Neuronal stem cell (in vitro differentiated cells): ENCODE measurements around the gene HADH.
"Not testable (repeated sequence)": the region's sequence is repeated elsewhere in the genome, so short reads cannot be mapped to it uniquely, and the experiment has no call there.

Source experiments
- DNase-seq: peaks from one replicate; pipeline ENCODE4 v3.0.0-alpha.2; 2013; ENCODE audit warnings: low spot score
- H2AFZ ChIP-seq: one replicate; pipeline ENCODE4 v1.6.1; 2013; ENCODE audit warnings: mild to moderate bottlenecking, low read length, inconsistent platforms
- H2AK5ac ChIP-seq: 2 replicates; pipeline ENCODE4 v1.6.1; 2013; ENCODE audit warnings: low read depth, mild to moderate bottlenecking, inconsistent platforms, low read length, moderate library complexity, mixed read lengths
- H2BK120ac ChIP-seq: 2 replicates; pipeline ENCODE4 v1.6.1; 2013; ENCODE audit warnings: low read depth, mild to moderate bottlenecking, inconsistent platforms, low read length, moderate library complexity, mixed read lengths
- H2BK12ac ChIP-seq: one replicate; pipeline ENCODE4 v1.6.1; 2013; ENCODE audit warnings: low read length, inconsistent platforms
- H2BK15ac ChIP-seq: 2 replicates; pipeline ENCODE4 v1.6.1; 2013; ENCODE audit warnings: mild to moderate bottlenecking, low read length, inconsistent platforms, mixed read lengths
- H2BK5ac ChIP-seq: one replicate; pipeline ENCODE4 v1.6.1; 2013; ENCODE audit warnings: inconsistent platforms, mild to moderate bottlenecking, low read length, moderate library complexity
- H3K14ac ChIP-seq: one replicate; pipeline ENCODE4 v1.6.1; 2013; ENCODE audit warnings: low read length, inconsistent platforms
- H3K18ac ChIP-seq: 2 replicates; pipeline ENCODE4 v1.6.1; 2013; ENCODE audit warnings: low read length, inconsistent platforms
- H3K23ac ChIP-seq: 2 replicates; pipeline ENCODE4 v1.6.1; 2013; ENCODE audit warnings: low read depth, mild to moderate bottlenecking, mixed read lengths, low read length, inconsistent platforms; ENCODE audit not compliant: poor library complexity
- H3K27ac ChIP-seq: replicated peaks from 3 replicates; pipeline ENCODE4 v1.5.1; 2013; ENCODE audit warnings: low read length, inconsistent platforms
- H3K27me3 ChIP-seq, 3 experiments: 2 replicates each; pipeline ENCODE4 v1.6.1; 2013; ENCODE audit warnings: low read length in 3 of 3, mild to moderate bottlenecking in 2 of 3, inconsistent platforms in 1 of 3, low read depth in 1 of 3, mixed read lengths in 1 of 3, moderate library complexity in 1 of 3; ENCODE audit not compliant: control insufficient read depth in 3 of 3, insufficient read depth in 3 of 3
- H3K36me3 ChIP-seq, 2 donors: replicated peaks in 1 of 2; 2 replicates each; pipeline ENCODE4 v1.6.1; 2013; ENCODE audit warnings: low read length in 2 of 2; ENCODE audit not compliant: control insufficient read depth in 2 of 2, insufficient read depth in 2 of 2
- H3K4ac ChIP-seq: 2 replicates; pipeline ENCODE4 v1.6.1; 2013; ENCODE audit warnings: inconsistent platforms, mild to moderate bottlenecking, low read length, moderate library complexity
- H3K4me1 ChIP-seq, 2 donors: 1 replicate in 1 of 2; 2 replicates in 1 of 2; pipeline ENCODE4 v1.6.1; 2013; ENCODE audit warnings: low read length in 2 of 2, low read depth in 1 of 2; ENCODE audit not compliant: control insufficient read depth in 2 of 2, insufficient read depth in 1 of 2
- H3K4me2 ChIP-seq: one replicate; pipeline ENCODE4 v1.6.1; 2013; ENCODE audit warnings: mild to moderate bottlenecking, low read length, inconsistent platforms; ENCODE audit not compliant: insufficient read depth, poor library complexity, severe bottlenecking
- H3K4me3 ChIP-seq, 2 donors: 2 replicates each; pipeline ENCODE4 v1.5.1; 2013; ENCODE audit warnings: low read length in 2 of 2, mild to moderate bottlenecking in 2 of 2, inconsistent platforms in 1 of 2, moderate library complexity in 1 of 2
- H3K79me1 ChIP-seq: one replicate; pipeline ENCODE4 v1.6.1; 2013; ENCODE audit warnings: low read depth, mild to moderate bottlenecking, inconsistent platforms, low read length, moderate library complexity
- H3K9ac ChIP-seq: one replicate; pipeline ENCODE4 v1.6.1; 2013; ENCODE audit warnings: mild to moderate bottlenecking, low read depth, low read length, inconsistent platforms; ENCODE audit not compliant: poor library complexity
- H3K9me3 ChIP-seq, 2 donors: replicated peaks in 1 of 2; 2 replicates each; pipeline versions ENCODE3 to v1.6.1; 2013; ENCODE audit warnings: low read length in 2 of 2, mild to moderate bottlenecking in 2 of 2, inconsistent platforms in 1 of 2, low read depth in 1 of 2, mixed read lengths in 1 of 2, moderate library complexity in 1 of 2; ENCODE audit not compliant: control insufficient read depth in 2 of 2, insufficient read depth in 1 of 2
- H4K8ac ChIP-seq: one replicate; pipeline ENCODE4 v1.6.1; 2013; ENCODE audit warnings: low read depth, mild to moderate bottlenecking, inconsistent platforms, low read length, moderate library complexity
- H4K91ac ChIP-seq: one replicate; pipeline ENCODE4 v1.6.1; 2013; ENCODE audit warnings: low read length, low read depth, mild to moderate bottlenecking, inconsistent platforms; ENCODE audit not compliant: poor library complexity
- WGBS, 2 donors: extraction: QIAGEN DNeasy Blood & Tissue Kit; methylation state at CpG; one replicate each; pipeline ENCODE4 v1.1.7; 2013; ENCODE audit warnings: missing lambda C conversion rate in 2 of 2, mixed read lengths in 1 of 2; ENCODE audit not compliant: insufficient read length in 2 of 2, insufficient replicate concordance in 1 of 2; ENCODE audit errors: extremely low coverage in 2 of 2; 5-methylcytosine and 5-hydroxymethylcytosine counted together

The HADH gene

DNA sequence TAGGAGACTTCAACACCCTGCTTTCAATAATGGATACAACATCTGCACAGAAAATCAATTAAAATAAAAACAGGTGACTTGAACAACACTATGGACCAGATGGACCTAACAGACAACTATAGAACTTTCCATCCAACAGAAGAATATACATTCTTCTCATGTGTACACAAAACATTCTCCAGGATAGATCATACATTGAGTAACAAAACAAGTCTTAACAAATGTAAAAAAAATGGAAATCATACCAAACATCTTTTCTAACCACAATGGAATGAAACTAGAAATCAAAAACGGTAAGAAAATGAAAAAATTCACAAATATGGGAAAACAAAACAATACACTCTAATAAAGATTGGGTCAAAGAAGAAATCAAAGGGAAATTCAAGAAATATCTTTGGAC lies 33.7 kb upstream of the HADH start:
- H4K91ac ChIP-seq = no peak overlapping the region
- no peak overlapping the region for H3K4me3 ChIP-seq
- H2AK5ac ChIP-seq = no peak overlapping the region
- H4K8ac ChIP-seq = no peak overlapping the region
- H3K14ac ChIP-seq = no peak overlapping the region
- no peak overlapping the region for H2BK12ac ChIP-seq
- H3K4me1 ChIP-seq = no peaks in the 10 kb centered on the region
- WGBS, 2 donors = no CpG with 5 or more reads among the region's 1 CpG
- DNase-seq = no peak
- H3K23ac ChIP-seq = no peak overlapping the region
- no peak overlapping the region for H3K9ac ChIP-seq
- H3K4me2 ChIP-seq = no peak overlapping the region
- H2BK5ac ChIP-seq = no peak overlapping the region
- no peak overlapping the region for H2BK120ac ChIP-seq
- no peak overlapping the region for H2BK15ac ChIP-seq
- H2AFZ ChIP-seq = no peak overlapping the region
- H3K27me3 ChIP-seq = no peaks in the 10 kb centered on the region
- H3K18ac ChIP-seq = no peak overlapping the region
- H3K9me3 ChIP-seq = peaks cover 0 to 2% of the 10 kb centered on the region in 2 donors
- H3K36me3 ChIP-seq = peaks cover 2 to 5% of the 10 kb centered on the region in 2 donors
- H3K4ac ChIP-seq = no peak overlapping the region
- H3K79me1 ChIP-seq = no peaks in the 10 kb centered on the region
- H3K27ac ChIP-seq = no peak overlapping the region

GRCh38 chr4:107966903-107967302 lies 22.8 kb upstream of the HADH start:
- no peak overlapping the region for H4K8ac ChIP-seq
- no CpG with 5 or more reads among the region's 4 CpGs for WGBS, 2 donors
- no peak overlapping the region for H3K18ac ChIP-seq
- H3K4me3 ChIP-seq = no peak overlapping the region
- no peak overlapping the region for H2BK12ac ChIP-seq
- no peak overlapping the region for H2BK120ac ChIP-seq
- H3K14ac ChIP-seq = no peak overlapping the region
- H2AK5ac ChIP-seq = no peak overlapping the region
- no peaks in the 10 kb centered on the region for H3K79me1 ChIP-seq
- H3K4me2 ChIP-seq = no peak overlapping the region
- no peak overlapping the region for H2BK15ac ChIP-seq
- H3K23ac ChIP-seq = no peak overlapping the region
- H3K9ac ChIP-seq = no peak overlapping the region
- H3K9me3 ChIP-seq = no peaks in the 10 kb centered on the region
- no peak overlapping the region for H2BK5ac ChIP-seq
- no peaks in the 10 kb centered on the region for H3K27me3 ChIP-seq
- no peak overlapping the region for H3K27ac ChIP-seq
- no peaks in the 10 kb centered on the region for H3K4me1 ChIP-seq
- no peak overlapping the region for H3K4ac ChIP-seq
- no peak overlapping the region for H4K91ac ChIP-seq
- peak overlapping the region; percentile 69 for H2AFZ ChIP-seq
- no peaks in the 10 kb centered on the region for H3K36me3 ChIP-seq
- no peak for DNase-seq

GRCh38 chr4:107967519-107967918 lies 22.2 kb upstream of the HADH start:
- not testable (repeated sequence) for H3K27ac ChIP-seq, H3K23ac ChIP-seq, DNase-seq, H3K79me1 ChIP-seq, H3K14ac ChIP-seq, H3K9ac ChIP-seq, H3K4me2 ChIP-seq, H3K36me3 ChIP-seq, H3K18ac ChIP-seq, H3K27me3 ChIP-seq, H2AK5ac ChIP-seq, H2BK120ac ChIP-seq, H3K4ac ChIP-seq, H2AFZ ChIP-seq, H3K9me3 ChIP-seq, H4K91ac ChIP-seq, H2BK5ac ChIP-seq, H3K4me1 ChIP-seq, H3K4me3 ChIP-seq, H2BK12ac ChIP-seq, H2BK15ac ChIP-seq, H4K8ac ChIP-seq

GRCh38 chr4:107967921-107968320 lies 21.8 kb upstream of the HADH start:
- not testable (repeated sequence) for H3K79me1 ChIP-seq, H3K23ac ChIP-seq, H2BK5ac ChIP-seq, H2AFZ ChIP-seq, H3K4ac ChIP-seq, H3K4me3 ChIP-seq, DNase-seq, H4K8ac ChIP-seq, H3K4me2 ChIP-seq, H2AK5ac ChIP-seq, H3K18ac ChIP-seq, H3K4me1 ChIP-seq, H3K36me3 ChIP-seq, H3K14ac ChIP-seq, H3K9me3 ChIP-seq, H3K27ac ChIP-seq, H2BK15ac ChIP-seq, H2BK120ac ChIP-seq, H3K27me3 ChIP-seq, H3K9ac ChIP-seq, H2BK12ac ChIP-seq, H4K91ac ChIP-seq
- no CpG with 5 or more reads among the region's 1 CpG for WGBS, 2 donors
